Fibroblast of lung (primary cell): ENCODE data around the gene ZNF593OS. TPM values are rescaled to one million over a fixed set of nuclear protein-coding genes. Genes with fewer than 3 reads are reported as not detected.

Experiments
- DNase-seq, 2 donors: peaks; one replicate each; pipeline versions ENCODE4 v3.0.0 to v3.0.0-alpha.2; 2010; ENCODE audit warnings: low read depth in 2 of 2
- H2AFZ ChIP-seq: 2 replicates; pipeline ENCODE4 v1.5.1; 2012; ENCODE audit warnings: low read length, control low read depth, inconsistent platforms
- H3K27ac ChIP-seq: 2 replicates; pipeline ENCODE4 v1.5.1; 2011; ENCODE audit warnings: low read length, control low read depth; ENCODE audit not compliant: insufficient read depth
- H3K27me3 ChIP-seq: 2 replicates; pipeline ENCODE4 v1.5.1; 2011; ENCODE audit warnings: mild to moderate bottlenecking, low read length; ENCODE audit not compliant: control insufficient read depth, insufficient read depth
- H3K36me3 ChIP-seq: 2 replicates; pipeline ENCODE4 v1.5.1; 2011; ENCODE audit warnings: low read length; ENCODE audit not compliant: control insufficient read depth, insufficient read depth
- H3K4me1 ChIP-seq: 2 replicates; pipeline ENCODE4 v1.5.1; 2011; ENCODE audit warnings: low read length; ENCODE audit not compliant: control insufficient read depth, insufficient read depth; ENCODE audit errors: extremely low read depth
- H3K4me2 ChIP-seq: 2 replicates; pipeline ENCODE4 v1.5.1; 2011; ENCODE audit warnings: low read length, control low read depth; ENCODE audit not compliant: insufficient read depth; ENCODE audit errors: extremely low read depth
- H3K4me3 ChIP-seq, 4 experiments: fragments of 200-600 bp in 1 of 4; sonication (generic) in 1 of 4; replicated peaks in 1 of 4; 2 replicates each; pipeline ENCODE4 v1.5.1; 2011 to 2016; ENCODE audit warnings: low read length in 4 of 4, low read depth in 3 of 4, mild to moderate bottlenecking in 3 of 4, control low read depth in 2 of 4, inconsistent platforms in 1 of 4, mixed read lengths in 1 of 4; ENCODE audit not compliant: insufficient read depth in 1 of 4; ENCODE audit errors: control extremely low read depth in 1 of 4
- H3K79me2 ChIP-seq: 2 replicates; pipeline ENCODE4 v1.5.1; 2012; ENCODE audit warnings: mild to moderate bottlenecking, low read length, inconsistent platforms; ENCODE audit not compliant: control insufficient read depth, insufficient read depth
- H3K9ac ChIP-seq: 2 replicates; pipeline ENCODE4 v1.5.1; 2011; ENCODE audit warnings: mild to moderate bottlenecking, low read length, control low read depth; ENCODE audit not compliant: insufficient read depth
- H3K9me3 ChIP-seq: 2 replicates; pipeline ENCODE4 v1.5.1; 2012; ENCODE audit warnings: low read depth, low read length; ENCODE audit not compliant: control insufficient read depth, insufficient read depth
- H4K20me1 ChIP-seq: 2 replicates; pipeline ENCODE4 v1.5.1; 2011; ENCODE audit warnings: low read length; ENCODE audit not compliant: control insufficient read depth, insufficient read depth; ENCODE audit errors: extremely low read depth
- EZH2 ChIP-seq: IDR thresholded peaks from 2 replicates; pipeline ENCODE4 v1.5.1; 2012; ENCODE audit warnings: low read length, control low read depth, mild to moderate bottlenecking; ENCODE audit errors: missing control alignments
- polyA plus RNA-seq, 2 donors: library from polyadenylated mRNA; depleted of rRNA in 1 of 2; stranded (reverse) in 1 of 2; unstranded in 1 of 2; fragments of >200 nt; gene quantifications; 2 replicates each; pipeline ENCODE4 v1.2.1, GENCODE V29; 2011 to 2012; ENCODE audit warnings: missing spikeins in 1 of 2
- total RNA-seq: library from RNA; depleted of rRNA; stranded (reverse); fragments of >200 nt; gene quantifications from 2 replicates; pipeline ENCODE4 v1.2.1, GENCODE V29; 2014
- TF ChIP-seq, protein P1 (sequence below), 2 donors: IDR thresholded peaks in 1 of 2; conservative IDR thresholded peaks in 1 of 2; 1 replicate in 1 of 2; 2 replicates in 1 of 2; pipeline ENCODE4 v1.5.1; 2011 to 2012; ENCODE audit warnings: low read length in 2 of 2, control low read depth in 1 of 2, inconsistent platforms in 1 of 2, low read depth in 1 of 2, mild to moderate bottlenecking in 1 of 2

Gene ZNF593OS
- total and polyA plus RNA-seq, 2 donors (not counting 1 experiment from before 2014, with no cell fraction given), result not detected

DNA sequence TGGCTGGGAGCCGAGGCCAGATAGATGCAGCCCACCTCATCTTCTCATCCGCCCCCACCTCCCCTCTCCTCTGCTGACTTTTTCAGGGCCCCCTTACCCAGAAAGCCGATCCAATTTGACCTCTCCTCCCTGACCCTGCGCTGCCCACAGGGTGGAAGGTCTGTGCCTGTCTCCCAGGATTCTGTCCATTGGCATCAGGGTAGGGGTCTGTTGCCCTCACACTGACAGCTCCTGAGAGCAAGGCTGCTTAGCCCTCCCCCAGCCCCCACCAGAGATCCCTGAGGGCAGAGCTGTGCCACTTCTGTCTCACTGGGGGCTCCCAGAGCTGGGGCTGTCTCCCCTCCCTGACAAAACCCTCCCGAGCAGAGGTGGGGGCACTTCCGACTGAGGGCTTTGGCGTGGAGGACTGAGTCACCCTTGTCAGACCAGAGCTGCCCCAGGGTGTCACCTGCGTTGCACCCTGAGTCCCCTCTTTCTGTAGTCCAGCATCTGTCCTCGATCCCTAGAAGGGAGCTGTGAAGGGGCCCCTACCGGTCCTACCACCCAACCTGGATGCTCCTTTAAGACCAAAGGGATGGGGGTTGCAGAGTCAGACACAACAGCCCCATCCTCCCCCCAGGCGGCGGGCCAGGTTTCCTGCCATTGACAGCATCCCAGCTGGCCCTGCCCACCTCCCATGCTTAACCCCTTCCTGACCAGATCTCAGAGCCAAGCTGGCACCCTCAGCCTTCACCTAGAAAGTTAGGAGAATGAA is 15.2 kb downstream of the ZNF593OS start:
- H3K79me2 ChIP-seq, result no peaks in the 10 kb centered on the region
- no peaks in the 10 kb centered on the region for H4K20me1 ChIP-seq
- DNase-seq, result no peak
- H3K9ac ChIP-seq, result no peak overlapping the region
- H3K4me1 ChIP-seq, result peaks cover 1% of the 10 kb centered on the region
- no peaks in the 10 kb centered on the region for H3K9me3 ChIP-seq
- TF ChIP-seq, protein P1, sequence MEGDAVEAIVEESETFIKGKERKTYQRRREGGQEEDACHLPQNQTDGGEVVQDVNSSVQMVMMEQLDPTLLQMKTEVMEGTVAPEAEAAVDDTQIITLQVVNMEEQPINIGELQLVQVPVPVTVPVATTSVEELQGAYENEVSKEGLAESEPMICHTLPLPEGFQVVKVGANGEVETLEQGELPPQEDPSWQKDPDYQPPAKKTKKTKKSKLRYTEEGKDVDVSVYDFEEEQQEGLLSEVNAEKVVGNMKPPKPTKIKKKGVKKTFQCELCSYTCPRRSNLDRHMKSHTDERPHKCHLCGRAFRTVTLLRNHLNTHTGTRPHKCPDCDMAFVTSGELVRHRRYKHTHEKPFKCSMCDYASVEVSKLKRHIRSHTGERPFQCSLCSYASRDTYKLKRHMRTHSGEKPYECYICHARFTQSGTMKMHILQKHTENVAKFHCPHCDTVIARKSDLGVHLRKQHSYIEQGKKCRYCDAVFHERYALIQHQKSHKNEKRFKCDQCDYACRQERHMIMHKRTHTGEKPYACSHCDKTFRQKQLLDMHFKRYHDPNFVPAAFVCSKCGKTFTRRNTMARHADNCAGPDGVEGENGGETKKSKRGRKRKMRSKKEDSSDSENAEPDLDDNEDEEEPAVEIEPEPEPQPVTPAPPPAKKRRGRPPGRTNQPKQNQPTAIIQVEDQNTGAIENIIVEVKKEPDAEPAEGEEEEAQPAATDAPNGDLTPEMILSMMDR (conservative IDR thresholded peaks at IDR 0.05 in 1 of 2, IDR thresholded peaks at IDR 0.05 in 1 of 2; ENCODE audit: low read depth in 1 of 2, low read length in 2 of 2), result no peak
- no peak for TF ChIP-seq EZH2
- no peak overlapping the region for H3K4me2 ChIP-seq
- no peak overlapping the region for H3K4me3 ChIP-seq
- H3K27me3 ChIP-seq, result peaks cover 12% of the 10 kb centered on the region
- H3K27ac ChIP-seq, result no peak overlapping the region
- H3K36me3 ChIP-seq, result no peaks in the 10 kb centered on the region
- no peak overlapping the region for H2AFZ ChIP-seq

DNA sequence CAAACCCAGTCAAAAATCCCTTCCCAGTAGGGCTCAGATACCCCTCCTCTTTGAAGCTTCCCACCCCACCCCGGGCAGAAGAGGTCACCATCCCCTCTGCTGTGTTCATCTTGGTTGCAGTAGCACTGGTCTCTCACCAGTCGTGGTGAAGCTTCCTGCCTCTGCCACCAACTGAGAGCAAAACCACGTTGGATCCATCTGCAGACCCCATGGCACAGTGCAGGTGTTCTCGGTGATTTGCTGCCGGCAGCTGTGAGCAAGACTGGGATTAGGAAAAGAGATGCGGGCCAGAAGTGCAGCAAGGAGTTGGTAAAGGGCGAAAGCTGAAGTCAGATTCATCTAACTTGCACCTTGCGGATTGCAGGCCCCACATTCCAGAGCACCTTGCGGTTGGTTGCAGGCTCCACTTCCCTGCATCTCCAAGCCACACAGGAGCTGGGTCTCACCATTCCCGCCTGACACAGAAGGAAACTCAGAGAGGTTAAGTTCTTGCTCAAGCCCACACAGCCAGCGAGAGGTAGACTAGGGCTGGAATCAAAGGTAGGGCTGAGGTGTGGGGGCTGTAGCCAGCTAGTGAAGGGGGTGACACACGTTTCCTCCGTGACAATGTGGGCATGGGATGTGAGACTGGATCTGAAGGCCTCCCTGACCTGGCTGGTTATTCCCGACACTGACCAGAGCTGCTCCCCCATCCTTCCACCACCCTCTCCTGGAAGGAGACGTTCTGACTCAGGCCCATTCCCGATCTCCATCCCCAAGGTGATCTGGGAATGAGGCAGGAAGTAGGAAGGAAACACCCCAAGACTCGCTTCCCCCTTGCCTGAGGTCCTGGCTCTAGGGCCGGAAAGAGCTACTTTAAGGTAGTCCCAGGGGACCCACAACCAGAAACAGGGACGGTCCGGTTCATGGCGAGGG is 16.0 kb downstream of the ZNF593OS start:
- Histone ChIP-seq H3K27ac (no peak overlapping the region), H3K79me2 (no peaks in the 10 kb centered on the region)

More for the DNA sequence above, 16.0 kb downstream of the ZNF593OS start:
- Histone ChIP-seq H2AFZ (no peak overlapping the region), H3K36me3 (no peaks in the 10 kb centered on the region), H3K27me3 (peaks cover 15% of the 10 kb centered on the region), H3K9ac (no peak overlapping the region), H3K9me3 (no peaks in the 10 kb centered on the region), H3K4me1 (no peaks in the 10 kb centered on the region), H3K4me2 (no peak overlapping the region), H3K4me3 (no peak overlapping the region), H4K20me1 (no peaks in the 10 kb centered on the region)
- DNase-seq, result no peak
- TF ChIP-seq EZH2, result no peak
- TF ChIP-seq, protein P1 (conservative IDR thresholded peaks at IDR 0.05 in 1 of 2, IDR thresholded peaks at IDR 0.05 in 1 of 2; ENCODE audit: low read depth in 1 of 2, low read length in 2 of 2), result no peak
